Smooth muscle cell (in vitro differentiated cells): ENCODE data around the gene DHRS2. TPM values are rescaled to one million over a fixed set of nuclear protein-coding genes. Genes with fewer than 3 reads are reported as not detected.

Experiments used
- DNase-seq: peaks from one replicate; lab custom pipeline; 2025; ENCODE audit not compliant: unreplicated experiment; lab: John Stamatoyannopoulos, UW
- H2AFZ ChIP-seq: fragments of 200-600 bp; sonication (generic); 2 replicates; pipeline ENCODE4 v1.6.0; 2016; ENCODE audit warnings: antibody characterized with exemption, low read depth, mild to moderate bottlenecking
- H3F3A ChIP-seq: fragments of 200-600 bp; sonication (generic); 2 replicates; pipeline ENCODE4 v1.6.0; 2017; ENCODE audit warnings: antibody characterized with exemption, low read depth
- H3K27ac ChIP-seq: fragments of 200-600 bp; sonication (generic); 2 replicates; pipeline ENCODE4 v1.5.1; 2016; ENCODE audit warnings: low read depth, mild to moderate bottlenecking
- H3K27me3 ChIP-seq: fragments of 200-600 bp; sonication (generic); 2 replicates; pipeline ENCODE4 v1.6.1; 2016; ENCODE audit warnings: low read depth, mild to moderate bottlenecking
- H3K36me3 ChIP-seq: fragments of 200-600 bp; sonication (generic); 2 replicates; pipeline ENCODE4 v1.5.1; 2016; ENCODE audit warnings: low read depth
- H3K4me1 ChIP-seq: fragments of 200-600 bp; sonication (generic); 2 replicates; pipeline ENCODE4 v1.5.1; 2016; ENCODE audit warnings: low read depth
- H3K4me2 ChIP-seq: fragments of 200-600 bp; sonication (generic); 2 replicates; pipeline ENCODE4 v1.6.0; 2016; ENCODE audit warnings: mild to moderate bottlenecking
- H3K4me3 ChIP-seq: fragments of 200-600 bp; sonication (generic); 2 replicates; pipeline ENCODE4 v1.5.1; 2016; ENCODE audit warnings: mild to moderate bottlenecking
- H3K79me2 ChIP-seq: fragments of 200-600 bp; sonication (generic); 2 replicates; pipeline ENCODE4 v1.6.0; 2016; ENCODE audit warnings: low read depth, mild to moderate bottlenecking
- H3K9ac ChIP-seq: fragments of 200-600 bp; sonication (generic); 2 replicates; pipeline ENCODE4 v1.6.0; 2016; ENCODE audit warnings: low read depth
- H3K9me3 ChIP-seq: fragments of 200-600 bp; sonication (generic); replicated peaks from 2 replicates; pipeline ENCODE4 v1.5.1; 2016; ENCODE audit warnings: low read depth
- H4K20me1 ChIP-seq: fragments of 200-600 bp; sonication (generic); 2 replicates; pipeline ENCODE4 v1.6.0; 2016; ENCODE audit warnings: low read depth
- WGBS: methylation state at CpG from one replicate; pipeline ENCODE4 v1.1.7; 2016; ENCODE audit warnings: low lambda C conversion rate; 5-methylcytosine and 5-hydroxymethylcytosine counted together
- polyA plus RNA-seq: library from polyadenylated mRNA; unstranded; fragments of >200 nt; fragmentation: Nextera tagmentation; extraction: Ambion mirVana; gene quantifications from 2 replicates; pipeline ENCODE4 v1.2.1, GENCODE V29; 2016
- total RNA-seq: library from RNA; depleted of rRNA; stranded (reverse); fragments of >200 nt; gene quantifications from 2 replicates; pipeline ENCODE4 v1.2.3, GENCODE V29; 2014
- TF ChIP-seq, protein P1 (sequence below): fragments of 200-600 bp; sonication (generic); IDR thresholded peaks from 2 replicates; pipeline ENCODE4 v1.5.1; 2017; ENCODE audit warnings: borderline replicate concordance, mild to moderate bottlenecking, antibody characterized with exemption; ENCODE audit not compliant: insufficient read depth, poor library complexity, severe bottlenecking

DHRS2 gene
- total and polyA plus RNA-seq, 2 experiments from 2014 or later: 0.36 to 1.4 TPM

DNA sequence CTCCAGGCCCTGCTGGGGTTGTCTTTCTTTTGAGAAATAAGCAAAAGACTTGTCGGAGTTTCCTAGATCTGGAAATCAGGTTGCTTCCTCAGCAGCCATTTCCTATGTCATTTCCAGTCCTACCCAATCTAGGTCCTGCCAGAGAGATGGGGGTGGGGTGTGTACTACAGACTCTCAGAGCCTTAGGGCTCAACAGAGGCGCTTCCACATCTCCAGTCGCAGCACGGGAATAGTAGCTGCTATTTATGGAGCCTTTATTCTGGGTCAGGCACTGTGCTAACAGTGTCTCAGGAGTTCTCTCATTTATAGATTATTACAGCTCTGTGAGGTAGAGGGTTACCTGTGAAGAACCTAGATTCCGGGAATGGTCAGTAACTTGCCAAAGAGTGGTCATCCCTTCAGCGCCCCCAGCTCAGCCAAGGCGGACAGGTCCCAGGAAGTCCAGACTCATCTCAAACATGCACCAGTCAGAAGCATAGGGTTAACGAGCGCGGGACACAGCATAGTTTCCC, 21.9 kb downstream of the DHRS2 start:
- DNase-seq: no peak
- Histone ChIP-seq H3K9ac (no peak overlapping the region), H3F3A (no peaks in the 10 kb centered on the region), H3K4me3 (no peak overlapping the region), H3K36me3 (no peaks in the 10 kb centered on the region), H3K27ac (no peak overlapping the region), H3K27me3 (no peaks in the 10 kb centered on the region), H3K4me1 (no peaks in the 10 kb centered on the region), H3K79me2 (no peaks in the 10 kb centered on the region), H3K9me3 (no peaks in the 10 kb centered on the region), H3K4me2 (no peak overlapping the region), H2AFZ (no peak overlapping the region), H4K20me1 (no peaks in the 10 kb centered on the region)
- TF ChIP-seq, protein P1, sequence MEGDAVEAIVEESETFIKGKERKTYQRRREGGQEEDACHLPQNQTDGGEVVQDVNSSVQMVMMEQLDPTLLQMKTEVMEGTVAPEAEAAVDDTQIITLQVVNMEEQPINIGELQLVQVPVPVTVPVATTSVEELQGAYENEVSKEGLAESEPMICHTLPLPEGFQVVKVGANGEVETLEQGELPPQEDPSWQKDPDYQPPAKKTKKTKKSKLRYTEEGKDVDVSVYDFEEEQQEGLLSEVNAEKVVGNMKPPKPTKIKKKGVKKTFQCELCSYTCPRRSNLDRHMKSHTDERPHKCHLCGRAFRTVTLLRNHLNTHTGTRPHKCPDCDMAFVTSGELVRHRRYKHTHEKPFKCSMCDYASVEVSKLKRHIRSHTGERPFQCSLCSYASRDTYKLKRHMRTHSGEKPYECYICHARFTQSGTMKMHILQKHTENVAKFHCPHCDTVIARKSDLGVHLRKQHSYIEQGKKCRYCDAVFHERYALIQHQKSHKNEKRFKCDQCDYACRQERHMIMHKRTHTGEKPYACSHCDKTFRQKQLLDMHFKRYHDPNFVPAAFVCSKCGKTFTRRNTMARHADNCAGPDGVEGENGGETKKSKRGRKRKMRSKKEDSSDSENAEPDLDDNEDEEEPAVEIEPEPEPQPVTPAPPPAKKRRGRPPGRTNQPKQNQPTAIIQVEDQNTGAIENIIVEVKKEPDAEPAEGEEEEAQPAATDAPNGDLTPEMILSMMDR: no peak
- WGBS: 78% methylated on average over 10 of the region's 10 CpGs

DNA sequence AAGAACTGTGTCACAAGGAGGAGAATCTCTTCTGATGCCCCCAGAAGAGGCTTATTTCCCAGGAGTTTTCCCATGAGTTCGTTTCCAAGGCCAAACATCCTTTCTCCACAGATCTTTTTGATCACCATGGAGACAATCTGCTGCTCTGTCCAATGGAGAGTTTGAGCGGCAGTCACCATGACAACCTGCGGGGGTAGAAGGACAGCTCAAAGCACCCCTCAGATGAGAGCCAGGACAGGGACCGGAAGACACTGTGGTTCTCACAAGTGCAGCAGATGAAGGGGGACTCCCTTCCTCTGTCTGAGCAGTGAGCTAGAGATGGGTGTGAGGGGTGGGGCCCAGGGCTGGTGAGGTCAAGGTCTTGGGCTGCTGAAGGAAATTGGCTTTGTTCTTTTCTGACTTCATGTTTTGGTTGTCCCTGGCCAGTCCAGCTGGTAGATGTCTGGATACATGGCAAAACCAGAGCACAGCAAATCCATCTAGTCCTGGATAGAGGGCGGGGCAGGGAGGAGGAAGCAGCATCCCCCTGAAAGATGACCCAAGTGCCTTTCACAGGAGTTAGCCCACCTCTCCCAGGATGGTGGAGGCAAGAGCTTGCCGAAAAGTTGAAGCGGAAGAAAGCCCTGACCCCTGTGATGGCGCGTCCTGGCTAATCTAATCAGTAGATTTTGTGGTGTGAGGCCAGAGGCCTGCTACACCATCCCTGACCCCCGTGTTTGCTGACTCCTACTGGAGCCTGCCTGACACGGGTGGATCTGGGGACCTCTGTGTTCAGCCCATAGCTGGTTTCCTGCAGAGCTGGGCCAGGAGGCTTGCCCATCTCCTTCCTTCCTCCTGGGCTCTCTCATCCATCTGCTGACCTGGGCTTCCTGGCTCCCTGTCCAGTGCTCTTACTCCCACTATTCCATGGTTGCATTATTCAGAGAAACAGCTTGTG, 24.4 kb downstream of the DHRS2 start:
- H3K79me2 ChIP-seq: no peaks in the 10 kb centered on the region
- no peaks in the 10 kb centered on the region for H3F3A ChIP-seq
- no peak overlapping the region for H3K9ac ChIP-seq
- 81% methylated on average over 11 of the region's 11 CpGs for WGBS
- no peak overlapping the region for H3K4me3 ChIP-seq
- DNase-seq: no peak
- H3K27ac ChIP-seq: no peak overlapping the region
- H3K27me3 ChIP-seq: no peaks in the 10 kb centered on the region
- TF ChIP-seq, protein P1: no peak
- H3K36me3 ChIP-seq: no peaks in the 10 kb centered on the region
- H4K20me1 ChIP-seq: no peaks in the 10 kb centered on the region
- no peaks in the 10 kb centered on the region for H3K9me3 ChIP-seq
- H2AFZ ChIP-seq: no peak overlapping the region
- H3K4me1 ChIP-seq: no peaks in the 10 kb centered on the region
- H3K4me2 ChIP-seq: no peak overlapping the region

DNA sequence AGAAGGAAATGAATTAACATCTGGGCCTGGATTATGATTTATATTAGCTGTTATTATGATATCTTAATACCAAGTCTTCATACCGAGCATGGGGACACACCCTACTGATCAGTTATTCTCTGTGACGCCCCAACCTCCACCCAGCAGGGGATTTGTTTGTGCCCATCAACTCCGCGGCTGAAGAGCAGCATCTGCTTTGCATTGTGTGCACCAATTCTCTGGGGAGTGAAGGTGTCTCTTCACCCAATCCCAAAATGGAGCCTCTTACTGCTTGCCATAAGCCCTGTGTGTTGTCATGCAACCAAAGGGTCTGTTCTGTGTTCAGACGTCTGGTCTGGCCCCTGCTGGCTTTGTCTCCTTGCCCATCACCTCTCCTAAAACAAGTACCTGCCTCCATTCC, 25.4 kb downstream of the DHRS2 start:
- no peaks in the 10 kb centered on the region for H3K4me1 ChIP-seq
- 77% methylated on average over 5 of the region's 5 CpGs for WGBS
- H2AFZ ChIP-seq: no peak overlapping the region
- no peaks in the 10 kb centered on the region for H3K9me3 ChIP-seq
- no peaks in the 10 kb centered on the region for H3K36me3 ChIP-seq
- H4K20me1 ChIP-seq: no peaks in the 10 kb centered on the region
- DNase-seq: no peak
- TF ChIP-seq, protein P1: no peak
- no peak overlapping the region for H3K27ac ChIP-seq
- H3F3A ChIP-seq: no peaks in the 10 kb centered on the region
- no peaks in the 10 kb centered on the region for H3K27me3 ChIP-seq
- H3K79me2 ChIP-seq: no peaks in the 10 kb centered on the region
- no peak overlapping the region for H3K4me2 ChIP-seq
- H3K4me3 ChIP-seq: no peak overlapping the region
- H3K9ac ChIP-seq: no peak overlapping the region

DNA sequence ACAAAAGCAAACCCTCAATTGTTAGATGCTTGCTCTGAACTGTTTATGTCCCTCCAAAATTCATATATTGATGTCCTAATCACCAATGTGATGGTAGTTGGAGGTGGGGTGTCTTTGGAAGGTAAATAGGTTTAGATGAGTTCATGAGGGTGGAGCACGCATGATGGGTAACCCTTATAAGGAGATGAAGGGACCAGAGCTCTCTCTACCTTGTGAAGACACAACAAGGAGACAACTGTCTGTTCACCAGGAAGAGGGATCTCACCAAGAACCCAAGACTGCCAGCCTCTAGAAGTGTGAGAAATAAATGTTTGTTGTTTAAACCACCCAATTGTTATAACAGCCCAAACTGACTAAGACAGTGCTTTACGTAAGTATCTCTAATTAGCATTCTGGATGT, 27.0 kb downstream of the DHRS2 start:
- WGBS: 97% methylated on average over 2 of the region's 2 CpGs
- no peaks in the 10 kb centered on the region for H3K4me1 ChIP-seq
- no peaks in the 10 kb centered on the region for H3K79me2 ChIP-seq
- DNase-seq: no peak
- no peak overlapping the region for H3K4me3 ChIP-seq
- H3K9ac ChIP-seq: no peak overlapping the region
- no peaks in the 10 kb centered on the region for H3K36me3 ChIP-seq
- TF ChIP-seq, protein P1: no peak
- no peak overlapping the region for H2AFZ ChIP-seq
- H3F3A ChIP-seq: no peaks in the 10 kb centered on the region
- H3K9me3 ChIP-seq: no peaks in the 10 kb centered on the region
- no peaks in the 10 kb centered on the region for H3K27me3 ChIP-seq
- no peak overlapping the region for H3K4me2 ChIP-seq
- no peak overlapping the region for H3K27ac ChIP-seq
- H4K20me1 ChIP-seq: no peaks in the 10 kb centered on the region
